ENCODE results near the gene SETDB1. TPM values are rescaled to one million over a fixed set of nuclear protein-coding genes. Genes with fewer than 3 reads are reported as not detected.

The SETDB1 gene
- polyA plus RNA-seq, 1 experiment = 26.2 TPM

DNA sequence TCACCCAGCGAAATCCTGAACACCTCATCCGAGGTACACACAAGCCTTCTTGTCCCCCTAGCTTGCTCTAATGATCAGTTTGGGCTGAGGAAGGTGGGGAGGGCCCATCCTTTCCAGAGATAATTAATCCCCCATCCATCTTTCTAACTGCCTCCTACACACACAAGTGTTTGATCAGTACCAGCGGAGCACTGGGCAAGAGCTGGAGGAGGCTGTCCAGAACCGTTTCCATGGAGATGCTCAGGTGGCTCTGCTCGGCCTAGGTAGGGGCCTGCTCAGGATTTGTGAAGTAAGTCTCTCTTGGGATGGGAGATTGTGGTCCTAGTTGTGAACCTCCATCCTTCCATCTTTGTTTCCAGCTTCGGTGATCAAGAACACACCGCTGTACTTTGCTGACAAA is 61.8 kb downstream of the SETDB1 start:
- no peaks in the 10 kb centered on the region for H3K27me3 ChIP-seq (ENCODE audit: control insufficient read depth, insufficient read depth, low read length)
- POLR2A ChIA-PET = no interaction called here
- TF ChIP-seq, protein P1, sequence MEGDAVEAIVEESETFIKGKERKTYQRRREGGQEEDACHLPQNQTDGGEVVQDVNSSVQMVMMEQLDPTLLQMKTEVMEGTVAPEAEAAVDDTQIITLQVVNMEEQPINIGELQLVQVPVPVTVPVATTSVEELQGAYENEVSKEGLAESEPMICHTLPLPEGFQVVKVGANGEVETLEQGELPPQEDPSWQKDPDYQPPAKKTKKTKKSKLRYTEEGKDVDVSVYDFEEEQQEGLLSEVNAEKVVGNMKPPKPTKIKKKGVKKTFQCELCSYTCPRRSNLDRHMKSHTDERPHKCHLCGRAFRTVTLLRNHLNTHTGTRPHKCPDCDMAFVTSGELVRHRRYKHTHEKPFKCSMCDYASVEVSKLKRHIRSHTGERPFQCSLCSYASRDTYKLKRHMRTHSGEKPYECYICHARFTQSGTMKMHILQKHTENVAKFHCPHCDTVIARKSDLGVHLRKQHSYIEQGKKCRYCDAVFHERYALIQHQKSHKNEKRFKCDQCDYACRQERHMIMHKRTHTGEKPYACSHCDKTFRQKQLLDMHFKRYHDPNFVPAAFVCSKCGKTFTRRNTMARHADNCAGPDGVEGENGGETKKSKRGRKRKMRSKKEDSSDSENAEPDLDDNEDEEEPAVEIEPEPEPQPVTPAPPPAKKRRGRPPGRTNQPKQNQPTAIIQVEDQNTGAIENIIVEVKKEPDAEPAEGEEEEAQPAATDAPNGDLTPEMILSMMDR (IDR thresholded peaks at IDR 0.05; ENCODE audit: insufficient read depth, low read depth, low read length) = no peak
- no peaks in the 10 kb centered on the region for H3K36me3 ChIP-seq (ENCODE audit: control insufficient read depth, insufficient read depth, low read length)
- DNase-seq (ENCODE audit: low read depth) = no peak
- CTCF ChIA-PET = interaction anchor here (1.8 to 16.5 kb wide), 3 partner anchors 8 to 19 kb away, joined by 6 to 217 read pairs (median 8); partner anchors contain the start of gene MINDY1
- no peak overlapping the region for H3K4me3 ChIP-seq (ENCODE audit: low read depth, low read length)

DNA sequence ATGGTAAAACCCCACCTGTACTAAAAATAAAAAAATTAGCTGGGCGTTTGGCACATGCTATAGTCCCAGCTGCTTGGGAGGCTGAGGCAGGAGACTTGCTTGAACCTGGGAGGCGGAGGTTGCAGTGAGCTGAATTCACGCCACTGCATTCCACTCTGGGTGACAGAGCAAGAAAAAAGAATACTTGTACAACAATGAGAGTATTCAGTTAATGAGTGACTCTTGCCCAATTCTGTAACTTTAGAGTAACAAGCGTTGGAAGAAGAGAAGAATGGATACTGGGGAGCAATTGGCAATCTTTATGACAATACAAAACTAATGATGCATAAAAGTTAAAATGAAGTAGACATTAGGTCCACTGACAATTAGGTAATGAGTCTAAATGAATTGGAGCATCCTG is 66.5 kb downstream of the SETDB1 start:
- ChIA-PET POLR2A (interaction anchor here (0.6 kb wide), 1 partner anchor 22 kb away, joined by 3 read pairs; no protein-coding TSS in a partner anchor), CTCF (interaction anchor here (8.7 kb wide), 1 partner anchor 12 kb away, joined by 217 read pairs; the partner anchor contains the start of genes ANXA9 and CERS2)
- Histone ChIP-seq H3K4me3 (ENCODE audit: low read depth, low read length) (no peak overlapping the region), H3K27me3 (ENCODE audit: control insufficient read depth, insufficient read depth, low read length) (no peaks in the 10 kb centered on the region), H3K36me3 (ENCODE audit: control insufficient read depth, insufficient read depth, low read length) (peaks cover 2% of the 10 kb centered on the region)
- TF ChIP-seq, protein P1 (IDR thresholded peaks at IDR 0.05; ENCODE audit: insufficient read depth, low read depth, low read length) = no peak
- no peak for DNase-seq (ENCODE audit: low read depth)

DNA sequence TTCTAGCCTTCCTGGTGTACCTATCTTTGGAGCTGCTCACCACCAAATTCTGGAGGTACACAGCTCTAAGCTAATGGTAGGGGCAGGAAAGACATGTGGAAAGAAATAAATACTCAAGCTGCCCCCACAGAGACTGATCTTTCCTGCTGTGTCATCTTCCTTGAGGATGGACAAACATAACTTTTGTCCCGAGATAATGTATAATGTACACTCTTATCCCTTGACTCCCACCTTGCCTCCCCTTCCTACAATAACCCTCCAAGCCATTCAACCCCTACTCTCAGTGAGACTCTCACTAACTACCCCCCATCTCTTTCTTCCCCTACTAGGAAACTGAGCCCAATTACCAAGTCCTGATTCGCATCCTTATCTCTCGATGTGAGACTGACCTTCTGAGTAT is 68.1 kb downstream of the SETDB1 start:
- TF ChIP-seq, protein P1 (IDR thresholded peaks at IDR 0.05; ENCODE audit: insufficient read depth, low read depth, low read length) = no peak
- peaks cover 2% of the 10 kb centered on the region for H3K36me3 ChIP-seq (ENCODE audit: control insufficient read depth, insufficient read depth, low read length)
- DNase-seq (ENCODE audit: low read depth) = no peak
- CTCF ChIA-PET = interaction anchor here (0.6 to 8.7 kb wide), 8 partner anchors 8 to 218 kb away, joined by 3 to 217 read pairs (median 4); partner anchors contain the start of genes ANXA9, CERS2 and MINDY1
- H3K4me3 ChIP-seq (ENCODE audit: low read depth, low read length) = no peak overlapping the region
- H3K27me3 ChIP-seq (ENCODE audit: control insufficient read depth, insufficient read depth, low read length) = no peaks in the 10 kb centered on the region
- POLR2A ChIA-PET = no interaction called here

DNA sequence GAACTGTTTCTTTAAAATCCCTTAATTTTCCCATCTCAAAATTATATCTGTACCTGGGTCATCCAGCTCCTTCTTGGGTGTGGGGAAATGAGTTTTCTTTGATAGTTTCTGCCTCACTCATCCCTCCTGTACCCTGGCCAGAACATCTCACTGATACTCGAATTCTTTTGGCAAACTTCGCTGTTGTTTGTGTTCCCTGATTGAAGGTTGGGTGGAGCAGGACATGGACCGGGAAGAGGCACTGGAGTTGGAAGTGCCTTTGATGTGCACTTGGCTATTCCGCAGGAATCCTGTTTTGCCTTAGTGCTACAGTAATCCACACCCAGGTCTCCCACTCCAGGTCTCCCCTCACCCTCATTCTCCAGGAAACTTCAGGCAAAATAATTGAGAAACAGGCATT is 69.3 kb downstream of the SETDB1 start:
- CTCF ChIA-PET = interaction anchor here (1.0 to 8.7 kb wide), 16 partner anchors 10 to 737 kb away, joined by 3 to 217 read pairs (median 4); partner anchors contain the start of genes ANXA9, C1orf56, CERS2 and MINDY1
- Histone ChIP-seq H3K4me3 (ENCODE audit: low read depth, low read length) (no peak overlapping the region), H3K36me3 (ENCODE audit: control insufficient read depth, insufficient read depth, low read length) (peaks cover 2% of the 10 kb centered on the region), H3K27me3 (ENCODE audit: control insufficient read depth, insufficient read depth, low read length) (no peaks in the 10 kb centered on the region)
- TF ChIP-seq, protein P1 (IDR thresholded peaks at IDR 0.05; ENCODE audit: insufficient read depth, low read depth, low read length) = no peak
- POLR2A ChIA-PET = no interaction called here
- DNase-seq (ENCODE audit: low read depth) = no peak

DNA sequence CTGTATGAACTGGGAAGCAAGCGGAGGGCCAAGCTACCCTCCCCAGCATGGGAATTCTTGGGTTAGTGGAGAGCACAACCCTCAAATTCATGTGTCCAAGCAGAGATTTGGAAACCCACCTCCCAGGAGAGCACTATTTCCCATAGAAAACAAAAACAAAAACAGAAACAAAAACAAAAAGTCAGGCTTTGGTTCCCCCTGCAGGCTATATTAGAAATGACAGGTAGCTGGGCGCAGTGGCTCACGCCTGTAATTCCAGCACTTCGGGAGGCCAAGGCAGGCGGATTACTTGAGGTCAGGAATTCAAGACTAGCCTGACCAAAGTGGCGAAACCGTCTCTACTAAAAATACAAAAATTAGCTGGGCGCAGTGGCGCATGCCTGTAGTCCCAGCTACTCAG is 69.7 kb downstream of the SETDB1 start:
- TF ChIP-seq, protein P1 (IDR thresholded peaks at IDR 0.05; ENCODE audit: insufficient read depth, low read depth, low read length) = peak; percentile 64
- ChIA-PET POLR2A (interaction anchor here (0.6 kb wide), 1 partner anchor 19 kb away, joined by 5 read pairs; no protein-coding TSS in a partner anchor), CTCF (interaction anchor here (0.7 to 8.7 kb wide), 21 partner anchors 10 to 737 kb away, joined by 3 to 217 read pairs (median 4); partner anchors contain the start of genes ANXA9, C1orf56, CERS2 and MINDY1)
- DNase-seq (ENCODE audit: low read depth) = no peak
- Histone ChIP-seq H3K4me3 (ENCODE audit: low read depth, low read length) (no peak overlapping the region), H3K36me3 (ENCODE audit: control insufficient read depth, insufficient read depth, low read length) (peaks cover 2% of the 10 kb centered on the region), H3K27me3 (ENCODE audit: control insufficient read depth, insufficient read depth, low read length) (no peaks in the 10 kb centered on the region)

Measured in BJ (cell line).